Measurements from ENCODE around the gene MAP4K5.

- TF ChIP-seq, protein P1, sequence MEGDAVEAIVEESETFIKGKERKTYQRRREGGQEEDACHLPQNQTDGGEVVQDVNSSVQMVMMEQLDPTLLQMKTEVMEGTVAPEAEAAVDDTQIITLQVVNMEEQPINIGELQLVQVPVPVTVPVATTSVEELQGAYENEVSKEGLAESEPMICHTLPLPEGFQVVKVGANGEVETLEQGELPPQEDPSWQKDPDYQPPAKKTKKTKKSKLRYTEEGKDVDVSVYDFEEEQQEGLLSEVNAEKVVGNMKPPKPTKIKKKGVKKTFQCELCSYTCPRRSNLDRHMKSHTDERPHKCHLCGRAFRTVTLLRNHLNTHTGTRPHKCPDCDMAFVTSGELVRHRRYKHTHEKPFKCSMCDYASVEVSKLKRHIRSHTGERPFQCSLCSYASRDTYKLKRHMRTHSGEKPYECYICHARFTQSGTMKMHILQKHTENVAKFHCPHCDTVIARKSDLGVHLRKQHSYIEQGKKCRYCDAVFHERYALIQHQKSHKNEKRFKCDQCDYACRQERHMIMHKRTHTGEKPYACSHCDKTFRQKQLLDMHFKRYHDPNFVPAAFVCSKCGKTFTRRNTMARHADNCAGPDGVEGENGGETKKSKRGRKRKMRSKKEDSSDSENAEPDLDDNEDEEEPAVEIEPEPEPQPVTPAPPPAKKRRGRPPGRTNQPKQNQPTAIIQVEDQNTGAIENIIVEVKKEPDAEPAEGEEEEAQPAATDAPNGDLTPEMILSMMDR (IDR thresholded peaks at IDR 0.05), result no peak
- TF ChIP-seq POLR2A (IDR thresholded peaks at IDR 0.05) (no peak), EP300 (IDR thresholded peaks at IDR 0.05) (no peak)
Observed at GRCh38 chr14:50381008-50381407, 151.4 kb downstream of the MAP4K5 start.

All from ovary (tissue), 3 donors.